NB4 (cell line): ENCODE data around the gene SMARCD1.

Source experiments
- CTCF ChIP-seq: IDR thresholded peaks from one replicate; pipeline ENCODE4 v1.5.1; 2012; ENCODE audit warnings: low read depth, low read length
- MYC ChIP-seq: IDR thresholded peaks from 2 replicates; pipeline ENCODE4 v1.6.1; 2011; ENCODE audit warnings: low read depth, low read length
- POLR2A ChIP-seq: IDR thresholded peaks from 2 replicates; pipeline ENCODE4 v1.6.1; 2011; ENCODE audit warnings: mild to moderate bottlenecking; ENCODE audit not compliant: insufficient read length; ENCODE audit errors: extremely low read depth

GRCh38 chr12:50043854-50044253 lies 41.3 kb upstream of the SMARCD1 start:
- no peak for TF ChIP-seq CTCF
- no peak for TF ChIP-seq POLR2A
- TF ChIP-seq MYC, result no peak
